Neutrophil (primary cell): ENCODE data around the gene MUC12.
"Not testable (repeated sequence)": the region's sequence is repeated elsewhere in the genome, so short reads cannot be mapped to it uniquely, and the experiment has no call there.

Source experiments
- H3K27ac ChIP-seq: fragments of 200-600 bp; sonication (generic); 2 replicates; pipeline ENCODE4 v1.5.1; 2016; ENCODE audit warnings: mild to moderate bottlenecking, moderate library complexity
- H3K27me3 ChIP-seq: fragments of 200-600 bp; sonication (generic); 2 replicates; pipeline ENCODE4 v1.6.0; 2016; ENCODE audit warnings: mild to moderate bottlenecking
- H3K36me3 ChIP-seq: fragments of 200-600 bp; sonication (generic); 2 replicates; pipeline ENCODE4 v1.5.1; 2017
- H3K4me1 ChIP-seq, 2 experiments: fragments of 200-600 bp in 1 of 2; sonication (generic) in 1 of 2; 1 replicate in 1 of 2; 2 replicates in 1 of 2; pipeline versions ENCODE4 v1.5.1 to v1.6.1; 2013 to 2016; ENCODE audit warnings: low read depth in 1 of 2, low read length in 1 of 2, mild to moderate bottlenecking in 1 of 2, moderate library complexity in 1 of 2; ENCODE audit not compliant: control insufficient read depth in 1 of 2, insufficient read depth in 1 of 2
- H3K4me3 ChIP-seq, 2 experiments: fragments of 200-600 bp in 1 of 2; sonication (generic) in 1 of 2; 1 replicate in 1 of 2; 2 replicates in 1 of 2; pipeline ENCODE4 v1.5.1; 2013 to 2016; ENCODE audit warnings: low read depth in 1 of 2, low read length in 1 of 2, mild to moderate bottlenecking in 1 of 2, moderate library complexity in 1 of 2
- H3K9me3 ChIP-seq: fragments of 200-600 bp; sonication (generic); 2 replicates; pipeline ENCODE4 v1.5.1; 2016
- CTCF ChIP-seq: fragments of 200-600 bp; sonication (generic); IDR thresholded peaks from 2 replicates; pipeline ENCODE4 v1.5.1; 2016; ENCODE audit warnings: antibody characterized with exemption

MUC12 gene

GRCh38 chr7:100991631-100992030, 22.3 kb downstream of the MUC12 start:
- Histone ChIP-seq H3K9me3 (no peaks in the 10 kb centered on the region), H3K4me1 (no peaks in the 10 kb centered on the region), H3K36me3 (no peaks in the 10 kb centered on the region), H3K4me3 (no peak overlapping the region), H3K27ac (no peak overlapping the region), H3K27me3 (no peaks in the 10 kb centered on the region)
- no peak for TF ChIP-seq CTCF

GRCh38 chr7:100992280-100992679, 22.9 kb downstream of the MUC12 start:
- H3K36me3 ChIP-seq, H3K27ac ChIP-seq, H3K27me3 ChIP-seq, H3K4me1 ChIP-seq, H3K9me3 ChIP-seq, H3K4me3 ChIP-seq: not testable (repeated sequence)

GRCh38 chr7:100994671-100995070, 25.3 kb downstream of the MUC12 start:
- H3K4me3 ChIP-seq, H3K27ac ChIP-seq, H3K36me3 ChIP-seq, H3K9me3 ChIP-seq, H3K27me3 ChIP-seq, H3K4me1 ChIP-seq: not testable (repeated sequence)

- not testable (repeated sequence) for H3K27me3 ChIP-seq, H3K9me3 ChIP-seq, H3K27ac ChIP-seq, H3K36me3 ChIP-seq, H3K4me3 ChIP-seq, H3K4me1 ChIP-seq
Measured at GRCh38 chr7:100998530-100998929, 29.2 kb downstream of the MUC12 start.

- not testable (repeated sequence) for H3K9me3 ChIP-seq, H3K4me1 ChIP-seq, H3K36me3 ChIP-seq, H3K4me3 ChIP-seq, H3K27ac ChIP-seq, H3K27me3 ChIP-seq
Measured at GRCh38 chr7:100999334-100999733, 30.0 kb downstream of the MUC12 start.

- not testable (repeated sequence) for H3K36me3 ChIP-seq, H3K4me1 ChIP-seq, H3K27me3 ChIP-seq, H3K4me3 ChIP-seq, H3K9me3 ChIP-seq, H3K27ac ChIP-seq
Measured at GRCh38 chr7:101000025-101000424, 30.7 kb downstream of the MUC12 start.

GRCh38 chr7:101002333-101002732, 33.0 kb downstream of the MUC12 start:
- H3K9me3 ChIP-seq, H3K4me3 ChIP-seq, H3K27ac ChIP-seq, H3K36me3 ChIP-seq, H3K4me1 ChIP-seq, H3K27me3 ChIP-seq: not testable (repeated sequence)

- not testable (repeated sequence) for H3K9me3 ChIP-seq, H3K4me1 ChIP-seq, H3K27ac ChIP-seq, H3K27me3 ChIP-seq, H3K4me3 ChIP-seq, H3K36me3 ChIP-seq
Measured at GRCh38 chr7:101007361-101007760, 38.0 kb downstream of the MUC12 start.

- Histone ChIP-seq H3K9me3 (no peaks in the 10 kb centered on the region), H3K4me3 (no peak overlapping the region), H3K27ac (no peak overlapping the region), H3K4me1 (no peaks in the 10 kb centered on the region), H3K36me3 (no peaks in the 10 kb centered on the region), H3K27me3 (peaks cover 12% of the 10 kb centered on the region)
- no peak for TF ChIP-seq CTCF
Measured at GRCh38 chr7:101009629-101010028, 40.3 kb downstream of the MUC12 start.
